ENCODE measurements around the gene MOB1B.
"Not testable (repeated sequence)": the region's sequence is repeated elsewhere in the genome, so short reads cannot be mapped to it uniquely, and the experiment has no call there.

GRCh38 chr4:71001363-71001762 lies 99.2 kb downstream of the MOB1B start:
- not testable (repeated sequence) for TF ChIP-seq CTCF, POLR2A (IDR thresholded peaks at IDR 0.05)
